Measurements from ENCODE around the gene MYO3B. TPM values are rescaled to one million over a fixed set of nuclear protein-coding genes. Genes with fewer than 3 reads are reported as not detected.

Gene MYO3B
- total RNA-seq, 2 donors from 2014 or later = 2.0 to 4.7 TPM

- no peaks in the 10 kb centered on the region for H3K4me1 ChIP-seq
- no peak for ATAC-seq
- intact Hi-C loops (cut with DNase I) = no loop called here
Measured at GRCh38 chr2:170227951-170228350, 50.0 kb downstream of the MYO3B start.

GRCh38 chr2:170228429-170228828, 50.5 kb downstream of the MYO3B start:
- intact Hi-C loops (cut with DNase I) = no loop called here
- no peak for TF ChIP-seq POLR2A (IDR thresholded peaks at IDR 0.05)
- no peak for TF ChIP-seq CTCF (IDR thresholded peaks at IDR 0.05)
- H3K4me3 ChIP-seq = no peak overlapping the region
- no peaks in the 10 kb centered on the region for H3K9me3 ChIP-seq
- 63 to 82% methylated on average over 3 of the region's 3 CpGs for WGBS, 2 donors
- no peak overlapping the region for H3K27ac ChIP-seq
- no peaks in the 10 kb centered on the region for H3K27me3 ChIP-seq
- DNase-seq (no peak), ATAC-seq (no peak)
- H3K36me3 ChIP-seq (replicated peaks in 1 of 2; ENCODE audit: insufficient read depth in 1 of 2, low read depth in 2 of 2) = no peaks in the 10 kb centered on the region
- no peaks in the 10 kb centered on the region for H3K4me1 ChIP-seq

More at GRCh38 chr2:170227951-170228350, 50.0 kb downstream of the MYO3B start:
- Histone ChIP-seq H3K27ac (no peak overlapping the region), H3K4me3 (no peak overlapping the region), H3K36me3 (replicated peaks in 1 of 2; ENCODE audit: insufficient read depth in 1 of 2, low read depth in 2 of 2) (no peaks in the 10 kb centered on the region), H3K9me3 (no peaks in the 10 kb centered on the region), H3K27me3 (no peaks in the 10 kb centered on the region)
- WGBS, 2 donors = 70 to 79% methylated on average over 4 of the region's 4 CpGs
- no peak for DNase-seq
- TF ChIP-seq POLR2A (IDR thresholded peaks at IDR 0.05) (no peak), CTCF (IDR thresholded peaks at IDR 0.05) (no peak)

- H3K27ac ChIP-seq = no peak overlapping the region
- H3K27me3 ChIP-seq = no peaks in the 10 kb centered on the region
- no peak for ATAC-seq
- DNase-seq = no peak
- H3K36me3 ChIP-seq (replicated peaks in 1 of 2; ENCODE audit: insufficient read depth in 1 of 2, low read depth in 2 of 2) = no peaks in the 10 kb centered on the region
- no peak overlapping the region for H3K4me3 ChIP-seq
- TF ChIP-seq POLR2A (IDR thresholded peaks at IDR 0.05) (no peak), CTCF (IDR thresholded peaks at IDR 0.05) (no peak)
- intact Hi-C loops (cut with DNase I) = no loop called here
- no peaks in the 10 kb centered on the region for H3K9me3 ChIP-seq
- H3K4me1 ChIP-seq = no peaks in the 10 kb centered on the region
Measured at GRCh38 chr2:170229125-170229524, 51.2 kb downstream of the MYO3B start.

GRCh38 chr2:170229744-170230143, 51.8 kb downstream of the MYO3B start:
- no peak for TF ChIP-seq POLR2A (IDR thresholded peaks at IDR 0.05)
- no peak for TF ChIP-seq CTCF (IDR thresholded peaks at IDR 0.05)
- Histone ChIP-seq H3K36me3 (replicated peaks in 1 of 2; ENCODE audit: insufficient read depth in 1 of 2, low read depth in 2 of 2) (no peaks in the 10 kb centered on the region), H3K27me3 (no peaks in the 10 kb centered on the region), H3K4me1 (no peaks in the 10 kb centered on the region), H3K4me3 (no peak overlapping the region), H3K27ac (peak overlapping the region in 1 of 4 donors; percentile 9), H3K9me3 (no peaks in the 10 kb centered on the region)
- ATAC-seq = peak; percentile 33
- intact Hi-C loops (cut with DNase I) = loop anchor here (10.0 kb wide), 1 partner anchor 585 kb away; the partner anchor contains the start of gene GAD1
- no peak for DNase-seq
- WGBS, 2 donors = 21 to 47% methylated on average over 2 of the region's 2 CpGs

- DNase-seq (no peak), ATAC-seq (peak; percentile 24)
- TF ChIP-seq CTCF (IDR thresholded peaks at IDR 0.05) (peak in 5 of 7 experiments; percentile 35 to 48 (median 43)), POLR2A (IDR thresholded peaks at IDR 0.05) (no peak)
- intact Hi-C loops (cut with DNase I) = loop anchor here (10.0 kb wide), 1 partner anchor 579 kb away; the partner anchor contains the start of gene GAD1
- WGBS, 2 donors = 46 to 49% methylated on average over 12 of the region's 12 CpGs
- Histone ChIP-seq H3K4me3 (no peak overlapping the region), H3K27ac (no peak overlapping the region), H3K36me3 (replicated peaks in 1 of 2; ENCODE audit: insufficient read depth in 1 of 2, low read depth in 2 of 2) (no peaks in the 10 kb centered on the region), H3K27me3 (no peaks in the 10 kb centered on the region), H3K4me1 (no peaks in the 10 kb centered on the region), H3K9me3 (no peaks in the 10 kb centered on the region)
Measured at GRCh38 chr2:170235860-170236679, 58.1 kb downstream of the MYO3B start.

Measured in body of pancreas (tissue), 4 donors.